ENCODE data around the gene BRD7.

BRD7 gene

DNA sequence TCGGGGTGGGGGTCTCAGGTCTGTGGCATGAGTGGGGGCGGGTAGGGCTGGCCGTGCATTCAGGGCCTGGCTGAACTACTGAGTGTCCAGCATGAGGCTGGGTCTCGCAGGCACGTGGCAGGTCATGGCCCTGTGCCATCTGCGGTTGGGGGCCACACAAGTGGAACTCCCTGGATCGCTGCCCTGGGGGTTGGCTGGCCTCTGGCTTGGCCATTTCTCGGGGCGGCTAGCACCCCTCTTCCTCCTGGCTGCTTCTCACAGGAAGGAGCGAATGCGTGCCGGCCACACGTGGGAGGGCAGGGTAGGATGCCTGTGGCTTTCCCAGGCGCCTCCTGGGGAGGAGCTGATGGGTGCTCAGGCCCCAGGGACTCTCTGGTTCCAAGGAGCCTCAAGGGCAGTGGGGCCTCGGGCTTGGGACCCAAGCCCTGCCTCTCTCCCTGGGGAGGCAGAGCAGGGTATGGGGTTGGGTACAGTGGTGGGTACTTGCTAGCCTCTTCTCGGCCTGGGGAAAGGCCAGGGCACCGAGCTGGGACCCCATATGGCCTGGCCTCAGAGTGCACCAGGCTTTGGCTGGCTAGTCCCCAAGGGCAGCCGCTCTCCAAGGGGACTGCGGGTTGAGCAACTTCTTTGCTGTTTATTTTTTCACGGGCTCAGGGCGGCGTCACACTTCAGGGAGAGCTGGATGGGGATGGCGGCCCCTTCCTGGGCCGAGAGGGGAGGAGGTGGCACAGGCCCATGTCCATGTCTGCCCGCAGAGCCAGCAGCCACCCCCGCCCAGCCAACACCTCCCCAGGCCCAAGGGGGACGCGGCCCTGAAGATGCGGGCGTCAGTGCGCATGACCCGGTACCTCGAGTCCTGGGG, 65.0 kb downstream of the BRD7 start:
- no peak for DNase-seq (ENCODE audit: low spot score)

DNA sequence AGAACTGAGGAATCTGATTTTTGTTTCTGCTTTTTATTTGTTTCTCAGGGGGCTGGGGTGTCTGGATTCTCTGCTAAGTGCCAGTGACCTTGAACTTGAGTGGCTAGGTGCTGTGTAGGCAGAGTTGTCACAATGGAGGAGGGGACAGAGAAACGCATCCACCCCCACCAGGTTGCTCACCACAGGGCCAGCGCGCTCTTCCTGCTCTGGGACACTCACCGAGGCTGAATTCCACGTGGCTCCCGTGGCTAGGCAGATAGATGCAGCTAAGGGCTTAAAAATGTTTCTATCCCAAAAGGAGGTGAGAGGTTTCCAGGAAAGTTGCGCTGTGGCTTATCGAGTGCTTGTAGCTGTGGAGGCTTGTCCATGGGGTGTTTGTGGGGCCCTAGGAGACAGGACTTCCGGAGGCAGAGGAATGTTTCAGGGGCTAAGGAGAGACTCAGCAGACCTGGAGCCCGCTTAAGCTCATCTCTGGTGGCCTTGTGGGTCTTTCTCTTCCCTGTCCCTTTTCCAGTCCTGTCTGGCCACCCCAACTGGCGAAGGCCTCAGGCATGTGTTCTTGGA, 65.7 kb downstream of the BRD7 start:
- DNase-seq (ENCODE audit: low spot score): no peak

DNA sequence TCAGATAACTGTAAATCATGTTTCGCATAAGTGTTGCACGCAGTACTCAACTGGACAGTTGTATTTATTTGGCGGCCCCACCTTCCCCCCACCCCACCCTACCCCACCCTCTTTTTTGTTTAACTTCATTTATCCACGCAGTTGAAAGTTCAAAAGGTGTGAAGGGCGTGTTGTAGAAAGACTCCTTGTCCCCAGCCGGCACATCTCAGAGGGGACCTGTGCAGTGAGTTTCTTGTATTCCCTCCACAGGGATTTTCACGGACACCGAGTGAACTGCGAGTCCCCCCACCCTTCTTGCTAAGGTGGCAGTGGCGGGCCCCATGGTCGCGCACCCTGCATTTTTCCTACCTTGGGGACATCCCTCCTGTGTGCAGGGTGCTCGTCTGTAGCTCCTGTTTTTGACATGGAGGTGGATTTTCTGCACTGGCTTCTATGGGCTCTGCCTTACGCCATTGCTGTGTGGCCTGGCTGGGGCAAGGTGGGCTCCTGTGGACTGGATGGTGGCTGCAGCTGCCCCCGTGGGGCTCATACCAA, 66.2 kb downstream of the BRD7 start:
- no peak for DNase-seq (ENCODE audit: low spot score)

DNA sequence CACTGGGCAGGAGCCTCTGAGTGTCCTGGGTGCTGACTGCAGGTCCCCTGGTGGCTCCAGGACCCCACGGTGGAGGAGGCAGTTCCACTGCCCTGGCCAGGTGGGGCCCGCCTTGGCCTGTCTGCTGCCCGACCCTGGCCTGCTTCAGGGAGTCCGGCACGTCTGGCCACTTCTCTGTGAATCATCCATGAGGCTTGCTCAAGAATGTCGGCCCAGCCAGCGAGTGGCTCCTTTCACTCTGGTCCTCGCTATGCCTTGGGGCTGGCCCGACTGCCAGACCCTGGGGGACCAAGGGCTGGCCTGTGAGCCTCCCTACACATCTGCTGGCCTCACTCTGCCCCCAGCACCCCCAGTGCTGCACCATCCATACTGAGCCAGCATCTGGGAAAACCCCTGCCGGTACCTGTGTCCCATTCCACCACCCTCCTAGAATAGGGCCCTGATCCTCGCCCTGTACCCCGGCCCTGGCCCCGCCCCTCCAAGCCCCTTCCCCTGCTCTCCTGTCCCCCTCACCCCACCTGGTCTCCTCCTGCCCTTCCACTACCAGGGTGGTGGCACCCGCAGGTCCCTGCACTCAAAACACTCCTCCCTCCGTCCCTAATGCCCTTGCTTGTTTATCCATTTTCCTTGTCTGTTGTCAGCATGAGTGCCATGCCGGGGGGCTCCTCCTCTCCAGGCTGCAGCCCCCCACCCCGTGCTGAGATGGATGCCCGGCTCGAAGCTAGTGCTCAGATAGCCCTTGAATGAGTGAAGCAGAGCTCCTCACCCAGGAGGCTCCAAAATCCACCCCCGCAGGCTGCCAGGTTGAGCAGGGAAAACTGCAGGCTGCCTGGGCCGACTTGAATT, 66.9 kb downstream of the BRD7 start:
- DNase-seq (ENCODE audit: low spot score): peak; percentile 63

DNA sequence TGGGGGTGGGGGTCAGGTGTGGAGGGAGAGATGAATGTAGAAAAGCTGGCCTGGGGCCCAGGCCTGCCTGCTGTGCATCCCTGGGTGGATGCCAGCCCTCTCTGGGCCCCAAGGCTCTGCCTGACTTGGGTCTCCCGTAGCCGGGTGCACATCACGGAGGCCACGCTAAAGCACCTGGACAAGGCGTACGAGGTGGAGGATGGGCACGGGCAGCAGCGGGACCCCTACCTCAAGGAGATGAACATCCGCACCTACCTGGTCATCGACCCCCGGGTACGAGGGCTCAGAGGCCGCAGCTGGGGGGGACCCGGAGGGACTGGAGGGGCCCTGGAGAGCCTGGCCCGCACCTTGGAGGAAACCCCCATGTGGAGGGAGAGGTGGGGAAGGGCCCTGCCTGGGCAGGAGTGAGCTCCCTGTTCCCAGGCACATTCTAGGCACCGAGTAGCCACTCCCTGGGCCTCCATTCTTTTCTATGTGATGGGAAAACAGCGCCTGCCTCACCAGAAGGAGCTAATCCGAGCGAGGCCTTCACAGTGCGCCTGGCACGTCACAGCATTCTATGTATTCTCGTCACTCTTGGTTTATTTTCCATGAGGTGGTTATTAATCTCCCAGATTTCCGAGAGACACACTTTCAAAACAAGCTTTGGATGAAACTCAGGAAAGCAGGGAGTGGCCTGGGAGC, 67.7 kb downstream of the BRD7 start:
- DNase-seq (ENCODE audit: low spot score): no peak

DNA sequence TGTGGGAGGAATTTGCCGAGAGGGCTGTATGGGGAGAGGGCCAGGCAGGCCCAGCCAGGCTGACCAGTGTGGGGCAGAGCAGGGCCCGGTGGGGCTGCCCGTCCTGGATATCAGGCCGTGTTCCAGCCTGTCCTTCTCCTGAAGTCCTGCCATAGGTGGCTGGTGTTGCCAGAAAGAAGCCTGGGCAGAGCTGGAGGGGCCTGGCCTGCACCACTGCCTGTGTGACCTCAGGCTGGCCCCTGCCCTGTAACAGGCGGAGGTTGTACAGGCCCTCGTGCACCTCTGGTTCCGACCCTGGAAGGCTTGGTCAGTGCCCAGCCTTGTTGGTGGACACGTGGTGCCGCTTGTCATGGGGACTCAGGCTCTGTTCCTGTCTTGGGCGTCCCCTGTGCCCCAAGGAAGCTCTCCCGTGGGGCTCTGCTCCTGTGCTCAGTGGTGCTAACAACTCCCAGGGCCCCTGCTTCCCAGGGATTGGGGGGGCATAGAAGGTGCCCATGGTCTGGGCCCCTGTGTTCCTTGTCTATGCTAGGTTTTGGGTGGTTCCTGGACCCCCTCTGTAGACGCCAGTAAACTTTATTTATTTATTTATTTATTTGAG, 69.2 kb downstream of the BRD7 start:
- DNase-seq (ENCODE audit: low spot score): no peak

DNA sequence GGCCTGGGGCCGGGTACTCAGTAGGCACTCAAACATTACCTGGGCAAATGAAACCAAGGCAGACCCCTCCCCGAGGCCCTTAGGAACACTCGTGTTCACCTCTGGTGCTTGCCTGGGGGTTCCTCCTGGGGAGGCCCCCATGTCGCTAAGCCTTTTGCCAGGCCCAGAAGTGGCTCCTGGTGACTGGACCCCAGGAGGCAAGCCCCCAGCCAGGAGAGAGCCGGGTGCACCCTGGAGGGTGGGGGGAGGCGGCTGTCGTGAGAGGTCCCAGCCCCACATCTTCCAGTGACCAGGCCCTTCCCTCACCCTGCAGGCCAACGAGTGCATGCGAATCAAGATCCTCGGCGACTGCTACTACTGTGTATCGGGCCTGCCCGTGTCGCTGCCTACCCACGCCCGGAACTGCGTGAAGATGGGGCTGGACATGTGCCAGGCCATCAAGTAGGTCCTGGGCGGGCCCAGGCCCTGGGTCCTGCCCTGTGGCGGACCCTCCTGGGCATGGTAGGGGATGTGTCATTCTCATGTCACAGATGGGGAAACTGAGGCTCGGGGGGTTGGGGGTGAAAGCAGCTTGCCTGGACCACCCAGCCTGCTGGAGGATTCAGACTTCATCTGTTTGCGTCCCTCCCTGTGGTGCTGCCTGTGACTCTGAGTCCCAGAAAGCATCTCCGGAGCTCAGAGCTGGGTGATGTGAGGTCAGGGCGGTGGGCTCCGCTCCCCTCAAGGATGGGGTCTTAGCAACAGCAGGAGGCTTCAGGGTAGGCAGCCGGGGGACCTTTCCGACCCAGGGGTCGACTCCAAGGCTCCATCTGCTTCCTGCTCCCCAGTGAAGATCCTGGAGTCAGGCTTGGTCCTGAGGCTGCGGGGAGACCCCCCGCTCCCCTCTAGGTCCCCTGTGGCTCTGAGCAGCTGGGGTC, 69.9 kb downstream of the BRD7 start:
- no peak for DNase-seq (ENCODE audit: low spot score)

DNA sequence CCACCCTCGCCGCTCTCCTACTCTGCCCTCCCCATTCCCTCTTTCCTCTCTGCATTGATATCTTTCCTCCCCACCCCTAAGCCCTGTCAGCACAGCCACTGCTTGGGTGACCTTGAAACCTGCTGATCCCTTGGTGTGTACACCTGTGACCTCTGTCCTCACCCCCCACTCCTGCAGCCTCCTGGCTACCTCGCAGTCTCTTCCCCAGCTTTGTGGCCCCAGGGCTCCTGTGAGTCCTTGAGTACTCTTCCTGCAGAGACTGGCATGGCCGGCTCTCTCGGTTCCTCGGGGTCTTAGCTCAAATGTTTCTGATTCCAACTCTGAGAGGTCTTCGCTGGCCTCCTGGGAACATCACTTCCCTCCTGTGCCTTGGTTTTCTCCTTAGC, 70.7 kb downstream of the BRD7 start:
- no peak for DNase-seq (ENCODE audit: low spot score)

DNA sequence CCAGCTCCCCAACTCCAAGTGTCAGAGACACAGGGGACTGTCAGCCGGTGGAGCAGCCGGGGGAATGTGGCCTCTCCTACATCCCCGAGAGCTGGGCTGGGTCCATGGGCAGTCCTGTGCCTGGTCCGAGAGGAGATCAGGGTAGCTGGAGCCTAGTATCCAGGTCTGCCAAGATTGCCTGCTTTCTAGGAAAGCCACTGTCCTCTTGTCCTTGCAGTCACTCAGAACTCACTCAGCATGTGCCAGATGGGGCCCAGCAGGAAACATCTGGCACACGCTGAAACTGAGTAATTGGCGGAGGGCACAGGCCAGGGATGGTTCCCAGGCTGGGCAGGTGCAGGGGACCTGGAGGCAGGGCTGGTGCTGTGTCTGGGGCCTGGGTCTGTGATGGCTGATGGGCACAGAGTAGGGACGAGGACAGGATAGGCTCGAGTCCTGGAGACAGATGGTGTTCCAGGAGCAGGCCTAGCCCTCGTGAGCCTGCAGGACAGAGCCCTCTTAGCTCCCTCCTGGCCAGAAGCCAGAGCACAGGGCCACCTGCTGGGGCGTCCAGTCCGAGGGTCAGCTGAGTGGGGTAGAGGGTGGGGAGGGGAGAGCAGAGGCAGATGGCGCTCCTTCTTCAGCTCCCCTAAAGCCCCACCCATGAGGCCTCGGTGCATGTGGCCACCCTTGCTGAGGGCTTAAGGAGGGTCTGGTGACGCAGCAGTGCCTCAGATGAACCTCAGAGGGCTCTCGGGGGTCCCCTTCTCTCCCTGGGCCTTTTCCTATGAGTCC, 71.3 kb downstream of the BRD7 start:
- no peak for DNase-seq (ENCODE audit: low spot score)

DNA sequence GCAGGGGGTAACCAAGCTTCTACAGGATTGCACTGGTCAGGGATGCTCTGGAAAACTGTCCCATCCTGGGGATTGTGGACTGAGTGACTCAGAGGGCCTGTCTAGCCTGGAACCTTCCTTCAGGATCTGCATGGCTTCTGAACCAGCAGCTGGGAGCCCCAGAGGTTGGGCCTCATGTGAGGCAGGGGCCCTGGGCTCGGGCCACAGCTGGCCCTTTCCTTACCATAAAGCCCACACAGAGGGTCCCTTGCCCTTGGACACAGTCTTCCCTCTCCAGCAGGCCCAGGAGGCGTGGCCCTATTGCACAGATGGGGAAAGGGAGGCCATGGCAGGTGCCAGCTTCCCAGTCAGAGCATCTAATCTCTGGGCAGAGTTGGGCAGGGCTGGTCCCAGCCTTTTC, 72.0 kb downstream of the BRD7 start:
- DNase-seq (ENCODE audit: low spot score): no peak

DNA sequence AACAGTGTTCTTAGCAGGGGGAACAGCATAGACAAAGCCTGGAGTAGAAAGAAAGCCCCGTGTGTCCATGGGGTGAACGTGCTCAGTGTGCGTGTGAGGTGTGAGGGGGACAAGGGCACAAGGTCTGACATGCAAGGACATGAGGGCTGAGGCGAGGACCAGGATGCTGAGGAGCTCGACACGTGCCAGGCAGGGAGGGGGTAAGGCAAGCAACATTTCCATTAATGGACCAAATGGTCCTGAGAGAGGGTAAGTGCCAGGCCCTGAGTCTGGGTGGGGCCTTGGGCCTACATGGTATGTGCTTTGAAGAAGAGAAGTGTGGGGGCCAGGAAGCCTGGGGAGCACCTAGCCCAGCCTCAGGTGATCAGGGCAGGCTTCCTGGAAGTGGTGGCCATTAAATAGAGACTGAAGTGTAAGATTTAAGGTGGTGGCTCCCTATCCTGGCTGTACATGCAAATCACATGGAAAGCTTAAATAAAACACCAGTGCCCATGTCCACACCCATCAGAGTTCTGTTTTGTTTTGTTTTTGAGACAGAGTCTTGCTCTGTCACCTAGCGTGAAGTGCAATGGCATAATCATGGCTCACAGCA, 73.2 kb downstream of the BRD7 start:
- no peak for DNase-seq (ENCODE audit: low spot score)

DNA sequence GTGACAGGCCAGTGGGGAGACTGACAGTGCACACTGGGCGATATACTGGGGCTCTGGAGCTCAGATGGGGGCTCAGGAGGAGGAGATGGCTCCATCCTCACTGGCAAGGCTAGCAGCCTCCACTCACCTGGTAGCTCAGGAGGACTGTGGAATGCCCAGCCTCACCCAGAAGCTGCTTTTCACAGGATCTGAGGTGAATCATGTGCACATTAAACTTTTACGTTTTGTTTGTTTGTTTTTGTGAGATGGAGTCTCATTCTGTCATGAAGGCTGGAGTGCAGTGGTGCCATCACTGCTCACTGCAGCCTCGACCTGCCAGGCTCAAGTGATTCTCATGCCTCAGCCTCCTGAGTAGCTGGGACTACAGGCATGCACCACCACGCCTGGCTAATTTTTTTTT, 73.8 kb downstream of the BRD7 start:
- DNase-seq (ENCODE audit: low spot score): no peak

DNA sequence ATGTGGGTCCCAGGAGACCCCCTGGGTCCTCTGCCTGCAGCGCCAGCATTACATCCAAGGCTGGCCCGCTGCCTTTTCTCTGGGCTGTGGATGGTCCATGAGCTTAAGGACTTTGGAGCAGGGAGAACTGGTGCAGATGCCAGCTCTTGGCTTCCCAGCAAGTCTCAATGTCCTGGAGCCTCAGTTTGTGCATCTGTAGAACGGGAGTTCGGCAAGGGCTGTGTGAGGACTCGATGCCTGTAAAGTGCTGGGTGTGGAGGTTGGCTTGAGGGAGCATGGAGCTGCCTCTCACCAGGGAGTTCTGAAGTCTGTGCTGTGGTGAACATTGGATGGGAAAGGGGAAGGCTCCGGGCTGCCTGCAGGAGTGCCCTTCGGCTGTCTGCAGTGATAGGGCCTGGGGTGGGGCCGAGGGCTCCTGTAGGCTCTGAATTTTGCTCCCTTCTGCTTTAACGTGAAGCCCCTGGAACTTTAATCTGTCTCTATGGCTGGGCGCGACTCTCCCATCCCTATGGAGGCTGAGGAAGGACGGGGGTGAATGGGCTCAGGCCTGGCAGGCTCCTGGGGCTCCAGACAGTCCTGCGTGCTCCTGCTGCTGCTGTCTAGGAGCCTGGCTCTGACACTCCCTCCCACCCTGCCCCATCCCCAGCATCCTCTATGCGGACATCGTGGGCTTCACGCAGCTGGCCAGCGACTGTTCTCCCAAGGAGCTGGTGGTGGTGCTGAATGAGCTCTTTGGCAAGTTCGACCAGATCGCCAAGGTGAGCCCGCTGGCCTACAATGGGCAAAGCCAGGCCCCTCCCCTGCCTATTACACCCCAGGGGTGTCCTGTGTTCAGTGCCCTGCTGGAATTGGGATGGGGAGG, 74.6 kb downstream of the BRD7 start:
- no peak for DNase-seq (ENCODE audit: low spot score)

DNA sequence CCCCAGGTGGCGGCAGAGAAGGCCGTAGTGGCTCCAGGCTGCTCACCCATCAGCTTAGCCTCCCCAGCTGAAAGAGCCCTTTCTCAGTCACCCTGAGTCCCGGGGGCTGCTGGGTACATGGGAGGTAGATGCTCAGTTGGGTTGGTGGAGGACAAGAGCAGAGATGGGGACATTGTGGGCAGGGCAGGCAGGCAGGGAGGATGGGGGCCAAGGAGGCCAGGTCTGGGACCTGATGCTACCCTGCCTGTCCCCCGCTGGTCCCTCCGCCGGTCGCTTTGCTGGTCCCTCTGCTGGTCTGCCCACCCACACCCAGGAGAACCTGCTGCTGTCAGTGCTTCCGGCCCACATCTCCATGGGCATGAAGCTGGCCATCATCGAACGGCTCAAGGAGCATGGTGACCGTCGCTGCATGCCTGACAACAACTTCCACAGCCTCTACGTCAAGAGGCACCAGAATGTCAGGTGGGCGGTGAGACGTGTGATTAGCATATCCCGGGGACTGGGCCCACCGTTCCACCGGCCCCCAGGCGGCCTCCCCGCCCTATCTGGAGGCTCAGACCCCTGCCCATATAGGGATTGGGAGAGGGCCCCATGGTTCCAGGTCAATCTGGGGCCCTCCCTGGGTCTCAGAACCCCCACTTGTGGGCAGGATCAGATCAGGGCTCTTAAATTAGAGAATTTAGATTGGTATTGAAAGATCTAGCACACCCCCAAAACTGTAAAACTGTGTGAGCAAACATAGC, 75.6 kb downstream of the BRD7 start:
- no peak for DNase-seq (ENCODE audit: low spot score)

DNA sequence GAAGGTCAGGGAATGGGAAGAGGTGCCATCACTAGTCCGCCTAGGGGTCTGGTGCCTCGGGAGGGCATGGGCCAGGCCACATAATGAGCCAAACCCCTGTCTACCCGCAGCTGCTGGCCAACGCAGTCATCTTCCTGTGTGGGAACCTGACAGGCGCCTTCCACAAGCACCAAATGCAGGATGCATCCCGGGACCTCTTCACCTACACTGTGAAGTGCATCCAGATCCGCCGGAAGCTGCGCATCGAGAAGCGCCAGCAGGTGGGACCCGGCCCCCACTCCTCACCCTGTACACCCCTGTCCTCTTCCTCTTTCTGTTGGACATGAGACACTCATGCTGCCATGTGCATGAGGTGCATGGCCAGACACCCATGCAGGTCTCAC, 76.2 kb downstream of the BRD7 start:
- DNase-seq (ENCODE audit: low spot score): no peak

DNA sequence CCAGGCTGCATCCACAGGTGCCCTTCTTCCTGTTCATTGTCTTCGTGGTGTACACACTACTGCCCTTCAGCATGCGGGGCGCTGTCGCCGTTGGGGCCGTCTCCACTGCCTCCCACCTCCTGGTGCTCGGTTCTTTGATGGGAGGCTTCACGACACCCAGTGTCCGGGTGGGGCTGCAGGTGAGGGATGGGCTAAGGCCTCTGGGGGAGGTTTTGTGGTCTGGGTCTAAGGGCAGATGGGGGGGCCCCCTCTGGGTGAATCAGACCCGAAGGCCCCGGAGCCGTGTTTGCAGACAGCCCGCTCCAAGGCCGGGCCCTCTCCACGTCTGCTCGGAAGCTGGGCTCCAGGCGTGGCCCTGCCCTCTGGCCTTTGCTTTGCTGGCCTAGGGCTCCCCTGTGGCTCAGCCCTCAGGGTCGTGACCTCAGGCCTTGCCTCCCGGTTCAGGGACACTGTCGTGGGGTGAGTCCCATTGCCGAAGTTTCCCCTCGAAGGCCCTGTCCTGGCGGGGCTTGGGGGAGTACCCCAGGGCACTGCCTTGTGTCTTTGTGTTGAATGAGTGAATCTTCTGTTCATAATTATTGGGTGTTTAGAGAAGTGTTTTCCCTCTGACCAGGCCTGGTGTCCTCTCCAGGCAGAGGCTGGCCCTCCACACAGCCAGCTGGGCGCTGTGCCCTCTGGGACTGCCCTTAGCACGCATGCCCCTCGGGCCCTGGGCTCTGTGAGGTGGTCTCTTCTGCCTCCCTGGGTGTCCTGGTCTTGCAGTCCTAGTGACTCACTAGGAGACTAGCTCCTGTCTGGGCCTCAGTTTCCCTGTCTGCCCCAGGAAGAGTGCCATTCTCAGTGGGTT, 76.8 kb downstream of the BRD7 start:
- no peak for DNase-seq (ENCODE audit: low spot score)

DNA sequence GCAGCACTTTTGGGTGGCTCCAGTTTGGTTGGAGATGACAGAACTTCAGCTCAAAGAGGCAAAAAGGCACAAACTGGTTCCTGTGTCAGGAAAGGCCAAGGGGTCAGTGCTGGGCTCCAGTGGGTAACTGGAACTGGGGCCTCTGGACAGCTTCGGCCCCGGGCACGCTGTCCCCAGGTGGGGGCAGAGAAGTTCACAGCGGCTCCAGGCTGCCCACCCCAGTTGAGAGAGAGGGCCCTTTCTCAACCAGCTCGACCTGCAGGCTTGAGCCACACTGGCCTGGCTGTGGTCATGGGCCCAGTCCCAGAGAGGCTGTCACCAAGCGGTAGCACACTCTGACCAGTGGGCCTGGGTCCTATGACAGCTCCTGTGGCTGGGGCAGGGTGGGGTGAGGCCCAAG, 77.9 kb downstream of the BRD7 start:
- DNase-seq (ENCODE audit: low spot score): no peak
